ENCODE measurements around the gene FAM20C. TPM values are rescaled to one million over a fixed set of nuclear protein-coding genes. Genes with fewer than 3 reads are reported as not detected.

Gene FAM20C
- total and polyA plus RNA-seq, 4 donors = 17.3 to 86.9 (median 45.9) TPM

DNA sequence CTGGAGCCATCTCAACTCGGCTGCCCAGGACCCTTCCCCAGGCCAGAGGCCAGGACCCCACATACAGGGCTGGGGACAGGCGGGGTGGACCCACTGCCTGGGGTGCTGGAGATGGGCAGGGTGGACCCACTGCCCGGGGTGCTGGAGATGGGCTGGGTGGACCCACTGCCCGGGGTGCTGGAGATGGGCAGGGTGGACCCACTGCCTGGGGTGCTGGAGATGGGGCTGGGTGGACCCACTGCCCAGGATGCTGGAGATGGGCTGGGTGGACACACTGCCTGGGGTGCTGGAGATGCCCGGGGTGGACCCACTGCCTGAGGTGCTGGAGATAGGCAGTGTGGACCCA, 65.2 kb downstream of the FAM20C start:
- Histone ChIP-seq H3K27ac (ENCODE audit: low read depth in 1 of 2, low read length in 1 of 2) (no peak overlapping the region), H3K27me3 (ENCODE audit: control insufficient read depth in 3 of 3, insufficient read depth in 3 of 3, low read length in 2 of 3) (no peaks in the 10 kb centered on the region), H3K36me3 (ENCODE audit: control insufficient read depth in 4 of 4, insufficient read depth in 4 of 4, low read length in 4 of 4) (peaks cover 4 to 56% (median 25%) of the 10 kb centered on the region in 4 donors), H3K9me3 (ENCODE audit: control insufficient read depth in 4 of 4, insufficient read depth in 3 of 4, low read length in 3 of 4) (peaks cover 0 to 13% (median 2%) of the 10 kb centered on the region in 4 donors), H3K4me3 (no peak overlapping the region), H3K9ac (ENCODE audit: insufficient read depth in 1 of 2, low read length in 2 of 2) (no peak overlapping the region), H3K4me1 (ENCODE audit: control insufficient read depth in 5 of 5, insufficient read depth in 5 of 5, low read length in 5 of 5) (no peaks in the 10 kb centered on the region)
- ATAC-seq (ENCODE audit: insufficient read depth, low FRiP score) (no peak), DNase-seq (no peak)
- TF ChIP-seq, protein P1, sequence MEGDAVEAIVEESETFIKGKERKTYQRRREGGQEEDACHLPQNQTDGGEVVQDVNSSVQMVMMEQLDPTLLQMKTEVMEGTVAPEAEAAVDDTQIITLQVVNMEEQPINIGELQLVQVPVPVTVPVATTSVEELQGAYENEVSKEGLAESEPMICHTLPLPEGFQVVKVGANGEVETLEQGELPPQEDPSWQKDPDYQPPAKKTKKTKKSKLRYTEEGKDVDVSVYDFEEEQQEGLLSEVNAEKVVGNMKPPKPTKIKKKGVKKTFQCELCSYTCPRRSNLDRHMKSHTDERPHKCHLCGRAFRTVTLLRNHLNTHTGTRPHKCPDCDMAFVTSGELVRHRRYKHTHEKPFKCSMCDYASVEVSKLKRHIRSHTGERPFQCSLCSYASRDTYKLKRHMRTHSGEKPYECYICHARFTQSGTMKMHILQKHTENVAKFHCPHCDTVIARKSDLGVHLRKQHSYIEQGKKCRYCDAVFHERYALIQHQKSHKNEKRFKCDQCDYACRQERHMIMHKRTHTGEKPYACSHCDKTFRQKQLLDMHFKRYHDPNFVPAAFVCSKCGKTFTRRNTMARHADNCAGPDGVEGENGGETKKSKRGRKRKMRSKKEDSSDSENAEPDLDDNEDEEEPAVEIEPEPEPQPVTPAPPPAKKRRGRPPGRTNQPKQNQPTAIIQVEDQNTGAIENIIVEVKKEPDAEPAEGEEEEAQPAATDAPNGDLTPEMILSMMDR (IDR thresholded peaks at IDR 0.05; ENCODE audit: control extremely low read depth, extremely low read depth) = no peak
- WGBS, 2 donors = 85 to 91% methylated on average over 5 of the region's 5 CpGs

DNA sequence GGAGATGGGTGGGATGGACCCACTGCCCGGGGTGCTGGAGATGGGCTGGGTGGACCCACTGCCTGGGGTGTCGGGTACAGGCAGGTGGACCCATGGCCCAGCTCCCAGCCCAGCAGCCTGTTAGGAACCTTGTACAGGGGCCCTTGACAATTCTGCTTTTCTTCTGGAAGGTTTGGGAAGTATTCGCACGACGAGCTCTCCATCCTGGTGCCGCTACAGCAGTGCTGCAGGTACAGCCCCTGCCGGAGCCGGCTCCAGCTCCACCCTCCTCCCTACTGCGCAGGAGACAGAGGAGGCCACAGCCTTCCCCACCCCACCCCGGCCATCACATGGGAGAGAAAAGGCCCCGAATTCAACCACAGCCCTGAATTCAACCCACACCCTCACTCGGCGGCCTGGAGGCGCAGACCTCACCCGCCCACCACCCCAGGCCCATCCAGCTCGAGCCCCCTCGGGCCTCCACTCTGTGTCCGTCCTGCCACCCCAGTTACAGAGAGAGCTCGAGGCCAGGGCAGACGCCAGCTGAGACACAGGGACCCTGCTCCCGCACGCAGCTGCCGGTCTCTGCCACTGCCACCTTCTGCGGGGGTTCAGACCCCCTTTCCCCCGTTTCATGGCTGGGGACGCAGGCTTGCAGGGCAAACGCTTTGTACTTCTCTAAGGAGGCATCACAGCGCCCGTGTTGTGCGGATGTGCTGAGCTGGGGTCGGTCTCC, 66.3 kb downstream of the FAM20C start:
- no peaks in the 10 kb centered on the region for H3K4me1 ChIP-seq (ENCODE audit: control insufficient read depth in 5 of 5, insufficient read depth in 5 of 5, low read length in 5 of 5)
- peaks cover 0 to 15% (median 2%) of the 10 kb centered on the region in 4 donors for H3K9me3 ChIP-seq (ENCODE audit: control insufficient read depth in 4 of 4, insufficient read depth in 3 of 4, low read length in 3 of 4)
- H3K36me3 ChIP-seq (ENCODE audit: control insufficient read depth in 4 of 4, insufficient read depth in 4 of 4, low read length in 4 of 4) = peaks cover 4 to 51% (median 24%) of the 10 kb centered on the region in 4 donors
- no peak overlapping the region for H3K27ac ChIP-seq (ENCODE audit: low read depth in 1 of 2, low read length in 1 of 2)
- TF ChIP-seq, protein P1 (IDR thresholded peaks at IDR 0.05; ENCODE audit: control extremely low read depth, extremely low read depth) = no peak
- DNase-seq = no peak
- H3K4me3 ChIP-seq = no peak overlapping the region
- WGBS, 2 donors = 94 to 96% methylated on average over 28 to 31 of the region's 31 CpGs
- ATAC-seq (ENCODE audit: insufficient read depth, low FRiP score) = no peak
- H3K27me3 ChIP-seq (ENCODE audit: control insufficient read depth in 3 of 3, insufficient read depth in 3 of 3, low read length in 2 of 3) = no peaks in the 10 kb centered on the region
- H3K9ac ChIP-seq (ENCODE audit: insufficient read depth in 1 of 2, low read length in 2 of 2) = no peak overlapping the region

DNA sequence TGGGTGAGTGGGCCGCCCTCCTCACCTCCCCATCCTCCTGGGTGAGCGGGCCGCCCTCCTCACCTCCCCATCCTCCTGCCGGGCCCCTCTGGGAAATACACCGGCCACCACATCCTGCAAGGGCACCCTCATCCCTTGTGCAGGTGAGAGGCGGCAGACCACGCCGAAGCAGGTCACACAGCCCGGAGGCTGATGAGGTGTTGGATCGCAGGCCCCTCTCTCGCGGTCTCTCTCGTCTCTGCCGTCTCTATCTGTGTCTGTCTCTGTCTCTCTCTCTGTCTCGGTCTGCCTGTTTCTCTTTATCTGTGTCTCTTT, 66.8 kb downstream of the FAM20C start:
- Histone ChIP-seq H3K27me3 (ENCODE audit: control insufficient read depth in 3 of 3, insufficient read depth in 3 of 3, low read length in 2 of 3) (no peaks in the 10 kb centered on the region), H3K9ac (ENCODE audit: insufficient read depth in 1 of 2, low read length in 2 of 2) (no peak overlapping the region), H3K4me3 (no peak overlapping the region), H3K36me3 (ENCODE audit: control insufficient read depth in 4 of 4, insufficient read depth in 4 of 4, low read length in 4 of 4) (peaks cover 4 to 46% (median 24%) of the 10 kb centered on the region in 4 donors), H3K27ac (ENCODE audit: low read depth in 1 of 2, low read length in 1 of 2) (no peak overlapping the region), H3K4me1 (ENCODE audit: control insufficient read depth in 5 of 5, insufficient read depth in 5 of 5, low read length in 5 of 5) (peaks cover 0 to under 1% (median 0%) of the 10 kb centered on the region in 5 donors), H3K9me3 (ENCODE audit: control insufficient read depth in 4 of 4, insufficient read depth in 3 of 4, low read length in 3 of 4) (peaks cover 0 to 13% (median 2%) of the 10 kb centered on the region in 4 donors)
- ATAC-seq (ENCODE audit: insufficient read depth, low FRiP score) (no peak), DNase-seq (no peak)
- TF ChIP-seq, protein P1 (IDR thresholded peaks at IDR 0.05; ENCODE audit: control extremely low read depth, extremely low read depth) = no peak
- WGBS, 2 donors = 96 to 97% methylated on average over 15 of the region's 15 CpGs
